OCI-LY1 (cell line): ENCODE results near the gene SUSD1.

Source experiments
- H2AFZ ChIP-seq: fragments of 200-600 bp; sonication (generic), shearing (Covaris generic); 2 replicates; pipeline ENCODE4 v1.6.0; 2014; ENCODE audit warnings: antibody characterized with exemption, mild to moderate bottlenecking, low read length
- H3F3A ChIP-seq: fragments of 200-600 bp; sonication (generic), shearing (Covaris generic); 2 replicates; pipeline ENCODE4 v1.6.0; 2014; ENCODE audit warnings: mild to moderate bottlenecking, antibody characterized with exemption, low read length, moderate library complexity; ENCODE audit not compliant: insufficient read depth
- H3K27ac ChIP-seq: fragments of 200-600 bp; sonication (generic); 2 replicates; pipeline ENCODE4 v1.5.1; 2014; ENCODE audit warnings: low read length, mixed run types, mild to moderate bottlenecking, low read depth; ENCODE audit not compliant: poor library complexity, severe bottlenecking
- H3K27me3 ChIP-seq: fragments of 200-600 bp; sonication (generic); 2 replicates; pipeline ENCODE4 v1.6.0; 2014; ENCODE audit warnings: antibody characterized with exemption, mild to moderate bottlenecking, low read length, moderate library complexity; ENCODE audit not compliant: insufficient read depth
- H3K36me3 ChIP-seq: fragments of 200-600 bp; sonication (generic); 2 replicates; pipeline ENCODE4 v1.6.1; 2014; ENCODE audit warnings: mild to moderate bottlenecking, antibody characterized with exemption, low read length, moderate library complexity, mixed read lengths; ENCODE audit not compliant: insufficient read depth
- H3K4me1 ChIP-seq: fragments of 200-600 bp; sonication (generic); 2 replicates; pipeline ENCODE4 v1.5.1; 2014; ENCODE audit warnings: mild to moderate bottlenecking, low read length, moderate library complexity; ENCODE audit not compliant: insufficient read depth, severe bottlenecking
- H3K4me2 ChIP-seq: fragments of 200-600 bp; sonication (generic), shearing (Covaris generic); 2 replicates; pipeline ENCODE4 v1.6.1; 2014; ENCODE audit warnings: low read length
- H3K4me3 ChIP-seq: fragments of 200-600 bp; sonication (generic); 2 replicates; pipeline ENCODE4 v1.5.1; 2014; ENCODE audit warnings: low read length, low read depth, mild to moderate bottlenecking, mixed read lengths; ENCODE audit not compliant: poor library complexity, severe bottlenecking
- H3K79me2 ChIP-seq: fragments of 200-600 bp; shearing (Covaris generic); 2 replicates; pipeline ENCODE4 v1.6.1; 2016; ENCODE audit warnings: mixed run types, low read length, mixed read lengths; ENCODE audit not compliant: insufficient read depth
- H3K9ac ChIP-seq: fragments of 200-600 bp; sonication (generic), shearing (Covaris generic); 2 replicates; pipeline ENCODE4 v1.6.1; 2014; ENCODE audit warnings: mild to moderate bottlenecking, low read length, mixed read lengths
- H3K9me2 ChIP-seq: fragments of 200-600 bp; sonication (generic), shearing (Covaris generic); 2 replicates; pipeline ENCODE4 v1.6.1; 2014; ENCODE audit warnings: low read depth, mild to moderate bottlenecking, low read length, mixed read lengths
- H3K9me3 ChIP-seq: fragments of 200-600 bp; shearing (Covaris generic); 2 replicates; pipeline ENCODE4 v1.6.1; 2014; ENCODE audit warnings: low read length, mixed read lengths
- H4K20me1 ChIP-seq: fragments of 200-600 bp; sonication (generic), shearing (Covaris generic); 2 replicates; pipeline ENCODE4 v1.6.0; 2016; ENCODE audit warnings: mild to moderate bottlenecking, low read length; ENCODE audit not compliant: insufficient read depth
- EZH2 ChIP-seq: fragments of 200-600 bp; sonication (generic), shearing (Covaris generic); IDR thresholded peaks from 2 replicates; pipeline ENCODE4 v1.8.0; 2017; ENCODE audit warnings: borderline replicate concordance, mixed run types, mild to moderate bottlenecking, antibody characterized with exemption, low read length, moderate library complexity, mixed read lengths
- TF ChIP-seq, protein P1 (sequence below): fragments of 200-600 bp; sonication (generic), shearing (Covaris generic); IDR thresholded peaks from 2 replicates; pipeline ENCODE4 v1.5.1; 2017; ENCODE audit warnings: mild to moderate bottlenecking, antibody characterized with exemption, low read length, moderate library complexity, mixed read lengths

Gene SUSD1

DNA sequence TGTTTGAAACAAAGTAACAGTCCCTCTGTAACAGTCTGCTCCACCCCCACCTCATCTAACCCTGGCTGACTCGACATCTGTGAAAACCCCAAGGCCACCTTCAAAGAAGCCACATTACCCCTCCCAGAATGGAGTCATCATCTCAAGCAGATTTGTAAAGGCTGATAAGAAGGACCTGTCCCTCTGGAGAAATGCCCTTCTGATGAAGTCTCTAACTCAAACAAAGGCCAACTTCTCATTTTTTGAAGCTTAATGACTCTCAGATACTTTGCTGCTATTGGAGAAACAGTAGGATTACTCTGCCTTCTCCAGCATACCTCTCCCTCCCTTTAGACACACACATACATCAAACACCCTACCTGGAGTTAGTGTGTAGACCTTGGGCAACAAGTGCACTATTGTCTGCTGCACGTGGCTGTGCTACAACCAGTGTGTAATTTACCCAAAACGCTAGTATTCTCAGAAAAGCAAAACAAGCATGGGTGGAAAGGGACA is 5.3 kb upstream of the SUSD1 start:
- no peak overlapping the region for H2AFZ ChIP-seq
- H3K9ac ChIP-seq, result no peak overlapping the region
- H3K9me3 ChIP-seq, result no peaks in the 10 kb centered on the region
- H3K4me3 ChIP-seq, result no peak overlapping the region
- H3K36me3 ChIP-seq, result no peaks in the 10 kb centered on the region; the same call in 1 of the 2 replicates
- no peaks in the 10 kb centered on the region for H3K79me2 ChIP-seq
- peaks cover 14% of the 10 kb centered on the region for H3K4me1 ChIP-seq
- no peaks in the 10 kb centered on the region for H3F3A ChIP-seq
- no peaks in the 10 kb centered on the region for H3K9me2 ChIP-seq
- no peaks in the 10 kb centered on the region for H4K20me1 ChIP-seq
- peaks cover 4% of the 10 kb centered on the region; the same call in 1 of the 2 replicates for H3K27me3 ChIP-seq
- H3K27ac ChIP-seq, result no peak overlapping the region
- no peak for TF ChIP-seq EZH2
- TF ChIP-seq, protein P1, sequence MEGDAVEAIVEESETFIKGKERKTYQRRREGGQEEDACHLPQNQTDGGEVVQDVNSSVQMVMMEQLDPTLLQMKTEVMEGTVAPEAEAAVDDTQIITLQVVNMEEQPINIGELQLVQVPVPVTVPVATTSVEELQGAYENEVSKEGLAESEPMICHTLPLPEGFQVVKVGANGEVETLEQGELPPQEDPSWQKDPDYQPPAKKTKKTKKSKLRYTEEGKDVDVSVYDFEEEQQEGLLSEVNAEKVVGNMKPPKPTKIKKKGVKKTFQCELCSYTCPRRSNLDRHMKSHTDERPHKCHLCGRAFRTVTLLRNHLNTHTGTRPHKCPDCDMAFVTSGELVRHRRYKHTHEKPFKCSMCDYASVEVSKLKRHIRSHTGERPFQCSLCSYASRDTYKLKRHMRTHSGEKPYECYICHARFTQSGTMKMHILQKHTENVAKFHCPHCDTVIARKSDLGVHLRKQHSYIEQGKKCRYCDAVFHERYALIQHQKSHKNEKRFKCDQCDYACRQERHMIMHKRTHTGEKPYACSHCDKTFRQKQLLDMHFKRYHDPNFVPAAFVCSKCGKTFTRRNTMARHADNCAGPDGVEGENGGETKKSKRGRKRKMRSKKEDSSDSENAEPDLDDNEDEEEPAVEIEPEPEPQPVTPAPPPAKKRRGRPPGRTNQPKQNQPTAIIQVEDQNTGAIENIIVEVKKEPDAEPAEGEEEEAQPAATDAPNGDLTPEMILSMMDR, result no peak
- no peak overlapping the region for H3K4me2 ChIP-seq

DNA sequence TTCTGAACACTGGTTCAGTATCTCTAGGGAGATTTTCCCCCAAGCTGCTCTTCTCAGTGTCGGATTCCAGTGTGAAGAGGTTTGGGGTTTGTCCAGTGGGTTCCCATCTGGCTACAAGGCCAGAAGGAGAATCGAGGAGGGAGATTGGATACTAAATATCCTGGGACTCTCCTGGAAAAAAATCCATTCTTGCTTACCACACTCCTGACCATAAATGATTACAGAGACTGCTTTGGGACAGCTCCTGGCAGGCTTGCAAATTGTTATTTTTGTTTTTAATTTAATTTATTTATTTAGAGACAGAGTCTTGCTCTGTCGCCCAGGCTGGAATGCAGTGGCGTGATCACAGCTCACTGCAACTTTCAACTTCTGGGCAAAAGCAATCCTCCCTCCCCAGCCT is 4.7 kb upstream of the SUSD1 start:
- Histone ChIP-seq H2AFZ (no peak overlapping the region), H3K27me3 (peaks cover 4% of the 10 kb centered on the region; the same call in 1 of the 2 replicates), H3K9ac (no peak overlapping the region), H3K4me2 (no peak overlapping the region), H3K36me3 (no peaks in the 10 kb centered on the region; the same call in 1 of the 2 replicates), H3K79me2 (no peaks in the 10 kb centered on the region), H3F3A (no peaks in the 10 kb centered on the region), H3K9me2 (no peaks in the 10 kb centered on the region), H3K27ac (no peak overlapping the region), H4K20me1 (no peaks in the 10 kb centered on the region), H3K4me1 (peaks cover 17% of the 10 kb centered on the region), H3K9me3 (no peaks in the 10 kb centered on the region), H3K4me3 (no peak overlapping the region)
- no peak for TF ChIP-seq EZH2
- TF ChIP-seq, protein P1, result no peak

DNA sequence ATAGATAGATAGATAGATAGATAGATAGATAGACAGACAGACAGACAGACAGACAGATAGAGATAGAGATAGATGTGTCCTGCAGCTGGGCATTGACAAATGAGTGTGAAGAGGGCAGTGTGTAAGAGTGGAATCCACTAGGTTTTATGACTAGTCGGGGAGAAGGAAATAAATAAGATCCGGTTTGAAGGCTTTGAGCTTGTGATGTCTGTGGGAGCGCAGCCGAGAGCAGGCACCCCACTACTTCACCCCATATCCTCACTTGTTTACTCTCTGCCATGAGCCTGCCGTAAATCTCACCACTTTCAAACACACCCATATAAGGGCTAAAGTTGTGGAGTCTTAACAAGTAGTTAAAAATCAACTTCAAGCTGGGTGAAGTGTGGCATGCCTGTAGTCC is 1.4 kb upstream of the SUSD1 start:
- H3K4me1 ChIP-seq, result peaks cover 25% of the 10 kb centered on the region
- no peak overlapping the region for H2AFZ ChIP-seq
- no peaks in the 10 kb centered on the region for H3K27me3 ChIP-seq
- H3K4me2 ChIP-seq, result no peak overlapping the region
- no peaks in the 10 kb centered on the region for H3F3A ChIP-seq
- H3K27ac ChIP-seq, result no peak overlapping the region
- TF ChIP-seq, protein P1, result no peak
- TF ChIP-seq EZH2, result no peak
- no peaks in the 10 kb centered on the region for H3K36me3 ChIP-seq
- H3K9ac ChIP-seq, result no peak overlapping the region
- no peaks in the 10 kb centered on the region for H4K20me1 ChIP-seq
- no peaks in the 10 kb centered on the region for H3K9me2 ChIP-seq
- H3K79me2 ChIP-seq, result no peaks in the 10 kb centered on the region
- no peak overlapping the region for H3K4me3 ChIP-seq
- no peaks in the 10 kb centered on the region for H3K9me3 ChIP-seq
